Immature natural killer cell (primary cell): Measurements from ENCODE around the gene VSIG10L2. TPM values are rescaled to one million over a fixed set of nuclear protein-coding genes. Genes with fewer than 3 reads are reported as not detected.

Experiments
- DNase-seq, 3 donors: peaks; one replicate each; pipeline ENCODE4 v3.0.0; 2022; ENCODE audit warnings: mixed read lengths in 1 of 3
- H3K27ac Mint-ChIP-seq, 6 donors: one replicate each; pipeline ENCODE4 v1.8.0; 2020; ENCODE audit warnings: mixed read lengths in 6 of 6, mild to moderate bottlenecking in 5 of 6, inconsistent platforms in 4 of 6, moderate library complexity in 3 of 6
- H3K27me3 Mint-ChIP-seq, 3 donors: one replicate each; pipeline ENCODE4 v1.8.0; 2020 to 2021; ENCODE audit warnings: low read depth in 3 of 3, mild to moderate bottlenecking in 3 of 3, mixed read lengths in 3 of 3, moderate library complexity in 3 of 3, inconsistent platforms in 1 of 3
- H3K36me3 Mint-ChIP-seq, 3 donors: one replicate each; pipeline ENCODE4 v1.8.0; 2020; ENCODE audit warnings: mixed read lengths in 3 of 3, inconsistent platforms in 2 of 3, mild to moderate bottlenecking in 2 of 3
- H3K4me1 Mint-ChIP-seq, 2 donors: one replicate each; pipeline ENCODE4 v1.8.0; 2020; ENCODE audit warnings: inconsistent platforms in 2 of 2, mild to moderate bottlenecking in 2 of 2, mixed read lengths in 2 of 2, moderate library complexity in 1 of 2
- H3K4me3 Mint-ChIP-seq, 5 donors: one replicate each; pipeline ENCODE4 v1.8.0; 2020; ENCODE audit warnings: mild to moderate bottlenecking in 5 of 5, mixed read lengths in 5 of 5, inconsistent platforms in 3 of 5, moderate library complexity in 3 of 5
- H3K9me3 Mint-ChIP-seq, 6 donors: one replicate each; pipeline ENCODE4 v1.8.0; 2020; ENCODE audit warnings: mild to moderate bottlenecking in 6 of 6, mixed read lengths in 6 of 6, inconsistent platforms in 4 of 6, moderate library complexity in 3 of 6
- polyA plus RNA-seq, 3 donors: library from polyadenylated mRNA; unstranded; fragments of 300-500 nt; fragmentation: Illumina TruSeq; gene quantifications; one replicate each; pipeline ENCODE4 v1.2.3, GENCODE V29; 2021

Gene VSIG10L2
- polyA plus RNA-seq, 3 donors from 2014 or later: not detected

- Mint-ChIP-seq H3K36me3 (no peaks in the 10 kb centered on the region), H3K27me3 (peaks cover 1 to 14% (median 2%) of the 10 kb centered on the region in 3 donors), H3K9me3 (no peaks in the 10 kb centered on the region), H3K27ac (no peak overlapping the region), H3K4me3 (no peak overlapping the region), H3K4me1 (no peaks in the 10 kb centered on the region)
- DNase-seq: no peak
These were observed 1.8 kb downstream of the VSIG10L2 start for GRCh38 chr11:125947419-125948277.

GRCh38 chr11:125948278-125949051 is 2.6 kb downstream of the VSIG10L2 start:
- H3K27ac Mint-ChIP-seq: no peak overlapping the region
- DNase-seq: no peak
- H3K4me3 Mint-ChIP-seq: no peak overlapping the region
- H3K9me3 Mint-ChIP-seq: no peaks in the 10 kb centered on the region
- H3K27me3 Mint-ChIP-seq: peaks cover 1 to 14% (median 2%) of the 10 kb centered on the region in 3 donors
- H3K4me1 Mint-ChIP-seq: no peaks in the 10 kb centered on the region
- H3K36me3 Mint-ChIP-seq: no peaks in the 10 kb centered on the region

GRCh38 chr11:125949271-125950177 is 3.7 kb downstream of the VSIG10L2 start:
- no peaks in the 10 kb centered on the region for H3K36me3 Mint-ChIP-seq
- no peak overlapping the region for H3K4me3 Mint-ChIP-seq
- H3K27ac Mint-ChIP-seq: no peak overlapping the region
- no peaks in the 10 kb centered on the region for H3K4me1 Mint-ChIP-seq
- DNase-seq: no peak
- no peaks in the 10 kb centered on the region for H3K9me3 Mint-ChIP-seq
- H3K27me3 Mint-ChIP-seq: peaks cover 1 to 9% (median 2%) of the 10 kb centered on the region in 3 donors

GRCh38 chr11:125950178-125950490 is 4.3 kb downstream of the VSIG10L2 start:
- H3K9me3 Mint-ChIP-seq: no peaks in the 10 kb centered on the region
- no peak overlapping the region for H3K27ac Mint-ChIP-seq
- no peak for DNase-seq

GRCh38 chr11:125950696-125951651 is 5.1 kb downstream of the VSIG10L2 start:
- Mint-ChIP-seq H3K27me3 (peaks cover 0 to 4% (median 3%) of the 10 kb centered on the region in 3 donors), H3K4me3 (no peak overlapping the region), H3K4me1 (no peaks in the 10 kb centered on the region), H3K9me3 (no peaks in the 10 kb centered on the region), H3K27ac (no peak overlapping the region), H3K36me3 (no peaks in the 10 kb centered on the region)
- DNase-seq: no peak

More at GRCh38 chr11:125950178-125950490, 4.3 kb downstream of the VSIG10L2 start:
- no peak overlapping the region for H3K4me3 Mint-ChIP-seq
- H3K4me1 Mint-ChIP-seq: no peaks in the 10 kb centered on the region
- no peaks in the 10 kb centered on the region for H3K36me3 Mint-ChIP-seq
- peaks cover 0 to 4% (median 1%) of the 10 kb centered on the region in 3 donors for H3K27me3 Mint-ChIP-seq

- H3K4me3 Mint-ChIP-seq: no peak overlapping the region
- DNase-seq: no peak
- no peaks in the 10 kb centered on the region for H3K4me1 Mint-ChIP-seq
- no peaks in the 10 kb centered on the region for H3K9me3 Mint-ChIP-seq
- no peaks in the 10 kb centered on the region for H3K36me3 Mint-ChIP-seq
- no peak overlapping the region for H3K27ac Mint-ChIP-seq
- H3K27me3 Mint-ChIP-seq: peaks cover 0 to 7% (median 1%) of the 10 kb centered on the region in 3 donors
These were observed 5.9 kb downstream of the VSIG10L2 start for GRCh38 chr11:125951731-125952130.

- H3K27ac Mint-ChIP-seq: no peak overlapping the region
- no peaks in the 10 kb centered on the region for H3K9me3 Mint-ChIP-seq
- no peak for DNase-seq
- H3K4me3 Mint-ChIP-seq: no peak overlapping the region
- H3K4me1 Mint-ChIP-seq: no peaks in the 10 kb centered on the region
- H3K27me3 Mint-ChIP-seq: peaks cover 0 to 6% (median 1%) of the 10 kb centered on the region in 3 donors
- H3K36me3 Mint-ChIP-seq: no peaks in the 10 kb centered on the region
These were observed 6.7 kb downstream of the VSIG10L2 start for GRCh38 chr11:125952559-125952958.

GRCh38 chr11:125952973-125953372 is 7.1 kb downstream of the VSIG10L2 start:
- no peak overlapping the region for H3K4me3 Mint-ChIP-seq
- H3K4me1 Mint-ChIP-seq: no peaks in the 10 kb centered on the region
- H3K27me3 Mint-ChIP-seq: peaks cover 1 to 9% (median 3%) of the 10 kb centered on the region in 3 donors
- H3K9me3 Mint-ChIP-seq: no peaks in the 10 kb centered on the region
- no peak for DNase-seq
- no peaks in the 10 kb centered on the region for H3K36me3 Mint-ChIP-seq
- H3K27ac Mint-ChIP-seq: no peak overlapping the region

- Mint-ChIP-seq H3K27me3 (peaks cover 1 to 9% (median 3%) of the 10 kb centered on the region in 3 donors), H3K36me3 (no peaks in the 10 kb centered on the region), H3K27ac (no peak overlapping the region), H3K4me3 (no peak overlapping the region), H3K9me3 (no peaks in the 10 kb centered on the region), H3K4me1 (no peaks in the 10 kb centered on the region)
- DNase-seq: no peak
These were observed 7.6 kb downstream of the VSIG10L2 start for GRCh38 chr11:125953401-125953935.

- Mint-ChIP-seq H3K27me3 (peaks cover 1 to 9% (median 3%) of the 10 kb centered on the region in 3 donors), H3K9me3 (no peaks in the 10 kb centered on the region), H3K4me3 (no peak overlapping the region), H3K27ac (no peak overlapping the region), H3K4me1 (no peaks in the 10 kb centered on the region), H3K36me3 (no peaks in the 10 kb centered on the region)
- DNase-seq: no peak
These were observed 8.5 kb downstream of the VSIG10L2 start for GRCh38 chr11:125954123-125954944.

- Mint-ChIP-seq H3K4me3 (no peak overlapping the region), H3K9me3 (no peaks in the 10 kb centered on the region)
These were observed 9.2 kb downstream of the VSIG10L2 start for GRCh38 chr11:125954945-125955640.

More at GRCh38 chr11:125954945-125955640, 9.2 kb downstream of the VSIG10L2 start:
- Mint-ChIP-seq H3K27ac (no peak overlapping the region), H3K4me1 (no peaks in the 10 kb centered on the region), H3K36me3 (no peaks in the 10 kb centered on the region), H3K27me3 (peaks cover 1 to 9% (median 5%) of the 10 kb centered on the region in 3 donors)
- no peak for DNase-seq
